Left ventricle myocardium inferior (tissue), 1 donor: Measurements from ENCODE around the gene TIMP2. TPM values are rescaled to one million over a fixed set of nuclear protein-coding genes. Genes with fewer than 3 reads are reported as not detected.

Source experiments
- DNase-seq: peaks from one replicate; pipeline ENCODE4 v3.0.0-alpha.2; 2020
- H3K27ac ChIP-seq: fragments of 200-600 bp; replicated peaks from 2 replicates; pipeline ENCODE4 v1.8.0; 2021
- H3K27me3 ChIP-seq: fragments of 200-600 bp; 2 replicates; pipeline ENCODE4 v1.8.0; 2021; ENCODE audit warnings: low read depth
- H3K36me3 ChIP-seq: fragments of 200-600 bp; 2 replicates; pipeline ENCODE4 v1.8.0; 2021
- H3K4me1 ChIP-seq: fragments of 200-600 bp; 2 replicates; pipeline ENCODE4 v1.8.0; 2021
- H3K4me3 ChIP-seq: fragments of 200-600 bp; 2 replicates; pipeline ENCODE4 v1.8.0; 2021; ENCODE audit warnings: mild to moderate bottlenecking, moderate library complexity
- H3K9me3 ChIP-seq: fragments of 200-600 bp; replicated peaks from 2 replicates; pipeline ENCODE4 v1.8.0; 2021
- intact Hi-C: fragments of 100-400 bp; cut with micrococcal nuclease; formaldehyde crosslinking; loops from one replicate; pipeline ENCODE4 v1.11.0; 2022
- total RNA-seq: library from RNA; stranded (reverse); fragmentation: NEBNext Ultra II Directional; extraction: Animal tissue kit (Norgen Biotek cat#: 25700); gene quantifications from one replicate; pipeline ENCODE4 v1.2.1, GENCODE V29; 2021
- TF ChIP-seq, protein P1 (sequence below): fragments of 200-600 bp; IDR thresholded peaks from 2 replicates; pipeline ENCODE4 v1.8.0; 2021; ENCODE audit warnings: antibody characterized with exemption, mild to moderate bottlenecking, borderline replicate concordance
- donor health status: DM: no; HTN: yes; CAD: no; lungs with severe emphysema.

TIMP2 gene
- total RNA-seq, 1 donor from 2014 or later, result 91.8 TPM

DNA sequence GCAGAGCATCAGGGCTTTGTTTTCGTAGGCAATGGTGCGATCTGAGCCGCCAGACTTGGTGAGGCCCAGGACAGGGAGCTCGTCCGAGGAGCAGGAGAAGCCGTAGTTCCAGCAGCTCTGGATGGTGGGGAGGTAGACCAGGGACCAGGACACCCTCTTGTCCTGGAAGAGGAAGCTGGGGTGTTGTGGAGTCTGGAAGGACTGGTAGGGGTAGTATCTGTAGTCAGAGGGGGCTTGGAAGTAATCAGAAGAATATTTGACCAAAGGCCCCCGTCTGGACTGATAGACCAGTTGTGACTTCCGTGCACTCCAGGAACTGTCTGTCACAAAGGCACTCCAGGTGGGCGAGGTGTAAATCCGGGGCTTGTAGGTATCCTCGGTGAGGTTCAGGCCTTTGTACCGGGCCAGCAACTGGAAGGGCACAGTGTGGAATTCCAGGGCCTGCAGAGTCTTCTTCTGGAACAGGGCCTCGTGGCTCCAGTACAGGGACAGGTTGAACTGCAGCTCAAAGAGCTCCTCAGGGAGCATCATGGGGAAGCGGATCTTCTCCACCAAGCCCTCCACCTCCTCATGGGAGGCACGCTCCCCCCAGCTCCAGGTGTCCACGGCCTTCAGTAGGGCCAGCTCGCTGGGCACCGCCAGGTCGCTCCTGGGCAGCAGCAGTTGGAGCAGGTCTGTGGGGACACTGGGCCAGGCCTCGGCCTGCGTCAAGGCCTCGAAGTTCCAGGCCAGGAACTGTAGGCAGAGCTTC is 46.7 kb upstream of the TIMP2 start:
- H3K9me3 ChIP-seq, result no peaks in the 10 kb centered on the region
- no peaks in the 10 kb centered on the region for H3K27me3 ChIP-seq
- H3K4me1 ChIP-seq, result peaks cover 60% of the 10 kb centered on the region
- H3K36me3 ChIP-seq, result peaks cover 38% of the 10 kb centered on the region
- TF ChIP-seq, protein P1, sequence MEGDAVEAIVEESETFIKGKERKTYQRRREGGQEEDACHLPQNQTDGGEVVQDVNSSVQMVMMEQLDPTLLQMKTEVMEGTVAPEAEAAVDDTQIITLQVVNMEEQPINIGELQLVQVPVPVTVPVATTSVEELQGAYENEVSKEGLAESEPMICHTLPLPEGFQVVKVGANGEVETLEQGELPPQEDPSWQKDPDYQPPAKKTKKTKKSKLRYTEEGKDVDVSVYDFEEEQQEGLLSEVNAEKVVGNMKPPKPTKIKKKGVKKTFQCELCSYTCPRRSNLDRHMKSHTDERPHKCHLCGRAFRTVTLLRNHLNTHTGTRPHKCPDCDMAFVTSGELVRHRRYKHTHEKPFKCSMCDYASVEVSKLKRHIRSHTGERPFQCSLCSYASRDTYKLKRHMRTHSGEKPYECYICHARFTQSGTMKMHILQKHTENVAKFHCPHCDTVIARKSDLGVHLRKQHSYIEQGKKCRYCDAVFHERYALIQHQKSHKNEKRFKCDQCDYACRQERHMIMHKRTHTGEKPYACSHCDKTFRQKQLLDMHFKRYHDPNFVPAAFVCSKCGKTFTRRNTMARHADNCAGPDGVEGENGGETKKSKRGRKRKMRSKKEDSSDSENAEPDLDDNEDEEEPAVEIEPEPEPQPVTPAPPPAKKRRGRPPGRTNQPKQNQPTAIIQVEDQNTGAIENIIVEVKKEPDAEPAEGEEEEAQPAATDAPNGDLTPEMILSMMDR, result no peak
- H3K4me3 ChIP-seq, result peak overlapping the region; percentile 31
- intact Hi-C loops, result loop anchor here (5.0 kb wide), 1 partner anchor 110 kb away; no protein-coding TSS in a partner anchor
- H3K27ac ChIP-seq, result peak overlapping the region; percentile 75
- no peak for DNase-seq

GRCh38 chr17:78970834-78971755 is 45.9 kb upstream of the TIMP2 start:
- TF ChIP-seq, protein P1, result peak; percentile 94
- H3K4me3 ChIP-seq, result peak overlapping the region; percentile 31
- no peaks in the 10 kb centered on the region for H3K27me3 ChIP-seq
- H3K4me1 ChIP-seq, result peaks cover 52% of the 10 kb centered on the region
- H3K9me3 ChIP-seq, result no peaks in the 10 kb centered on the region
- peak; percentile 85 for DNase-seq
- H3K27ac ChIP-seq, result peak overlapping the region; percentile 75
- peaks cover 38% of the 10 kb centered on the region for H3K36me3 ChIP-seq
- intact Hi-C loops, result loop anchor here (5.0 kb wide), 1 partner anchor 109 kb away; no protein-coding TSS in a partner anchor

GRCh38 chr17:78969865-78970264 is 44.7 kb upstream of the TIMP2 start:
- no peak for DNase-seq
- H3K9me3 ChIP-seq, result no peaks in the 10 kb centered on the region
- H3K36me3 ChIP-seq, result peaks cover 38% of the 10 kb centered on the region
- no peak overlapping the region for H3K4me3 ChIP-seq
- H3K27me3 ChIP-seq, result no peaks in the 10 kb centered on the region
- TF ChIP-seq, protein P1, result no peak
- peaks cover 40% of the 10 kb centered on the region for H3K4me1 ChIP-seq
- H3K27ac ChIP-seq, result no peak overlapping the region
- intact Hi-C loops, result loop anchor here (5.0 kb wide), 1 partner anchor 108 kb away; no protein-coding TSS in a partner anchor

DNA sequence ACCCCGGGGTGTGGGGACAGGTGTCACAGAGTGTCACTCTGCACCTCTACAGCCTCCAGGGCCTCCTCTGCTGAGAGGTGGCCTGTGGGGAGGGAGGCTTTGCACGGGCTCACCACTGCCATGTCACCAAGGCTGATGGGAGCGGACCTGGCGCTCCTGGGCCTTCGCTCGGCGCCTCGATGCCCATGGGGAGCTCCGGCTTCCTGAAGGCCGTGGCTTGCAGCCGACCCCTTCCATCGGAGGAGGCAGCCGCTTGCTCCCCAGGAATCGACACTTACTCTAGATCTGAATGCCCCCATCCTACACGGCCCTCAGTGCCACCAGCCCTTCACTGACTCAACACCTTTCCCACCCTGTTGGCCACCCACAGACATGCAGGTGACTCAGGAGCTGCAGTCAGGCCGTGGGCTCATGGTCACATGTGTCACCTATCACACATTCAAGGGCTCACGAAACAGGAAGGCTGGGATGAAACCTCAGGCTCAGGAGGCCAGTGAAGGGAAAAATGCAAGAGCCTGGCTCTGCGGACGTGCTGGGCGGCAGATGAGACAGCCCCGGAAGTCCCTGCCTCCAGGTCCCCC is 42.7 kb upstream of the TIMP2 start:
- no peak for DNase-seq
- Histone ChIP-seq H3K4me1 (peaks cover 20% of the 10 kb centered on the region), H3K9me3 (no peaks in the 10 kb centered on the region), H3K27ac (no peak overlapping the region), H3K27me3 (no peaks in the 10 kb centered on the region), H3K4me3 (no peak overlapping the region), H3K36me3 (peaks cover 28% of the 10 kb centered on the region)
- TF ChIP-seq, protein P1, result no peak
- intact Hi-C loops, result no loop called here

DNA sequence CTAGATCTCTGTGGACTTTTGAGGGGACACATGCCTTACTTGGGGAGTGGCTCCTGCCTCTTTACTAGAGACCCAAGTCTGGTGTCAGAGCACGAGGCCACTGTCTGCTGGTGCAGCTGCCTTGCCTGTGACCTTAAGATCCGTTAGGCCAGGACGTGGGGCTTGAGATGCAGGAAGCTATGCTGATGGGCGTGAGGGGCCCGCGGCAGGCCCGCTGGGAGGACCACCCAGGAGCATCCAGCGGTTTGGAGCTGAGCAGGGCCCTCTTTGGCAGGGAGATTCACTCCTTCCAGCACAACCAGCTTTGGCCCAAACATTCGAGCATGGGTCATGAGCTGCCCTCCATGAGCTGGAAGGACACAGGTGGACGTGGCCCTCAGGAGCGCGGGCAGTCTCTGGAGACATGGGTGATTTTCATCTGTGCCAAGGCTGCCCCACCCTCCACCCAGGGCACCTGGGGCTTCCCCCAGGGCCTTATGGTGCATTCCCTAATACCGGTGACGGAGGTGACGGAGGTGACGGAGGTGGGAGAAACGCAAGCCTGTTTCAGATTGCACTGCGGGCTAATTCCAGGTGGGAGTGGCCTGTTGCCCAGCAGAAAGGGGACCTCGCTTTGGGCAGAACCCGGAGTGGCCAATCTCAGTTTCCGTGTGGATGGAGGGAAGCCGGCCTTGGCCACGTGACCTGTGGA is 41.9 kb upstream of the TIMP2 start:
- H3K4me1 ChIP-seq, result peaks cover 19% of the 10 kb centered on the region
- no peak overlapping the region for H3K4me3 ChIP-seq
- TF ChIP-seq, protein P1, result no peak
- H3K9me3 ChIP-seq, result no peaks in the 10 kb centered on the region
- peaks cover 21% of the 10 kb centered on the region for H3K36me3 ChIP-seq
- H3K27ac ChIP-seq, result no peak overlapping the region
- intact Hi-C loops, result no loop called here
- DNase-seq, result no peak
- H3K27me3 ChIP-seq, result no peaks in the 10 kb centered on the region
